Sigmoid colon (tissue), 7 donors: Measurements from ENCODE around the gene CD247. TPM values are rescaled to one million over a fixed set of nuclear protein-coding genes. Genes with fewer than 3 reads are reported as not detected.

ENCODE experiments used
- DNase-seq: peaks from one replicate; pipeline ENCODE4 v3.0.0-alpha.2; 2019
- H3K27ac ChIP-seq, 4 donors: fragments of 200-600 bp; sonication (generic); one replicate each; pipeline ENCODE4 v1.5.1; 2016 to 2019; ENCODE audit warnings: mild to moderate bottlenecking in 1 of 4
- H3K27me3 ChIP-seq, 3 donors: fragments of 200-600 bp; sonication (generic); one replicate each; pipeline ENCODE4 v1.5.1; 2019; ENCODE audit warnings: mild to moderate bottlenecking in 1 of 3
- H3K36me3 ChIP-seq, 4 donors: fragments of 200-600 bp; sonication (generic); one replicate each; pipeline ENCODE4 v1.5.1; 2016 to 2019
- H3K4me1 ChIP-seq, 4 donors: fragments of 200-600 bp; sonication (generic); one replicate each; pipeline ENCODE4 v1.5.1; 2017 to 2019
- H3K4me3 ChIP-seq, 4 donors: fragments of 200-600 bp; sonication (generic); one replicate each; pipeline ENCODE4 v1.5.1; 2017 to 2019; ENCODE audit warnings: mild to moderate bottlenecking in 2 of 4, moderate library complexity in 1 of 4
- H3K9me3 ChIP-seq, 4 donors: fragments of 200-600 bp in 3 of 4; sonication (generic) in 3 of 4; one replicate each; pipeline versions ENCODE4 v1.5.1 to v1.6.1; 2013 to 2019
- EP300 ChIP-seq, 4 donors: sonication (generic); formaldehyde crosslinking; IDR thresholded peaks; one replicate each; pipeline ENCODE4 v1.6.1; 2017; ENCODE audit warnings: antibody characterized with exemption in 4 of 4
- POLR2A ChIP-seq, 2 donors: fragments of 450-650 bp; IDR thresholded peaks; one replicate each; pipeline ENCODE4 v1.6.1; 2016; ENCODE audit warnings: antibody characterized with exemption in 2 of 2, mild to moderate bottlenecking in 2 of 2, moderate library complexity in 2 of 2
- POLR2AphosphoS5 ChIP-seq, 4 donors: sonication (generic); formaldehyde crosslinking; IDR thresholded peaks; one replicate each; pipeline ENCODE4 v1.6.1; 2017; ENCODE audit warnings: antibody characterized with exemption in 4 of 4
- WGBS, 2 donors: extraction: QIAGEN DNeasy Blood & Tissue Kit; methylation state at CpG; one replicate each; pipeline ENCODE4 v1.1.7; 2013; 5-methylcytosine and 5-hydroxymethylcytosine counted together
- intact Hi-C: fragments of 100-400 bp; cut with DNase I; formaldehyde crosslinking; loops from one replicate; pipeline ENCODE4 v1.15.1; 2023
- polyA plus RNA-seq, 3 donors: library from polyadenylated mRNA; stranded (reverse); fragments of 200-250 nt; gene quantifications; one replicate each; pipeline ENCODE4 v1.2.3, GENCODE V29; 2013
- total RNA-seq, 4 donors: library from RNA; depleted of rRNA; stranded (reverse); fragments of >200 nt; gene quantifications; one replicate each; pipeline ENCODE4 v1.1.0, GENCODE V29; 2016
- TF ChIP-seq, protein P1 (sequence below), 4 experiments: fragments of 450-650 bp in 3 of 4; fragments of 200-600 bp in 1 of 4; IDR thresholded peaks; one replicate each; pipeline ENCODE4 v1.5.1; 2016 to 2019; ENCODE audit warnings: antibody characterized with exemption in 4 of 4, mild to moderate bottlenecking in 3 of 4, moderate library complexity in 2 of 4
- donor health status: healthy with polysubstance abuse.
- donor health status: Bipolar disorder and iron deficiency.
- donor health status: healthy.

CD247 gene
- total and polyA plus RNA-seq, 7 donors: 0.36 to 20.3 (median 1.4) TPM; not detected in 3

DNA sequence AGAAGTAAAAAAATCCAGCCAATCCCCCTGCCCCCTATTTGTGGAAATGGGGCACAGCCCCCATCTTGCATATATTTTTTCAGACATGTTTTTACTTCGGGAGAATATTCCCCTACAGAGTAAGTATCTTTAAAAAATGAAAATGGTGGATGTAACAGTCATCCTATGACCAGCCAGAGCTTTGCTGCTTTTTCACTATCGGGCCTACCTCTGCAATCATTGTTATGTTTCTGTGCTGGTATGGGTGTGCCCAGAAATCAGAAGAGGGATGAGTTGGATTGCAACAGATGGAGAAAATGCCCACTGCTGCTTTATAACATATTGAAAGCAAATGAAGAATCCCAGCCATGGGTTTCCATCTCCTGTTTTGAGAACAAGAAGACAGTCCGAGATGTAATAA lies 2.9 kb downstream of the CD247 start:
- Histone ChIP-seq H3K27me3 (no peaks in the 10 kb centered on the region), H3K9me3 (no peaks in the 10 kb centered on the region), H3K36me3 (no peaks in the 10 kb centered on the region), H3K4me1 (no peaks in the 10 kb centered on the region), H3K4me3 (no peak overlapping the region), H3K27ac (no peak overlapping the region)
- DNase-seq: no peak
- WGBS, 2 donors: 78 to 91% methylated on average over 3 of the region's 3 CpGs
- intact Hi-C loops: no loop called here
- TF ChIP-seq POLR2A (IDR thresholded peaks at IDR 0.05) (no peak), EP300 (IDR thresholded peaks at IDR 0.05) (no peak), POLR2AphosphoS5 (IDR thresholded peaks at IDR 0.05) (no peak)
- TF ChIP-seq, protein P1, sequence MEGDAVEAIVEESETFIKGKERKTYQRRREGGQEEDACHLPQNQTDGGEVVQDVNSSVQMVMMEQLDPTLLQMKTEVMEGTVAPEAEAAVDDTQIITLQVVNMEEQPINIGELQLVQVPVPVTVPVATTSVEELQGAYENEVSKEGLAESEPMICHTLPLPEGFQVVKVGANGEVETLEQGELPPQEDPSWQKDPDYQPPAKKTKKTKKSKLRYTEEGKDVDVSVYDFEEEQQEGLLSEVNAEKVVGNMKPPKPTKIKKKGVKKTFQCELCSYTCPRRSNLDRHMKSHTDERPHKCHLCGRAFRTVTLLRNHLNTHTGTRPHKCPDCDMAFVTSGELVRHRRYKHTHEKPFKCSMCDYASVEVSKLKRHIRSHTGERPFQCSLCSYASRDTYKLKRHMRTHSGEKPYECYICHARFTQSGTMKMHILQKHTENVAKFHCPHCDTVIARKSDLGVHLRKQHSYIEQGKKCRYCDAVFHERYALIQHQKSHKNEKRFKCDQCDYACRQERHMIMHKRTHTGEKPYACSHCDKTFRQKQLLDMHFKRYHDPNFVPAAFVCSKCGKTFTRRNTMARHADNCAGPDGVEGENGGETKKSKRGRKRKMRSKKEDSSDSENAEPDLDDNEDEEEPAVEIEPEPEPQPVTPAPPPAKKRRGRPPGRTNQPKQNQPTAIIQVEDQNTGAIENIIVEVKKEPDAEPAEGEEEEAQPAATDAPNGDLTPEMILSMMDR (IDR thresholded peaks at IDR 0.05): no peak

DNA sequence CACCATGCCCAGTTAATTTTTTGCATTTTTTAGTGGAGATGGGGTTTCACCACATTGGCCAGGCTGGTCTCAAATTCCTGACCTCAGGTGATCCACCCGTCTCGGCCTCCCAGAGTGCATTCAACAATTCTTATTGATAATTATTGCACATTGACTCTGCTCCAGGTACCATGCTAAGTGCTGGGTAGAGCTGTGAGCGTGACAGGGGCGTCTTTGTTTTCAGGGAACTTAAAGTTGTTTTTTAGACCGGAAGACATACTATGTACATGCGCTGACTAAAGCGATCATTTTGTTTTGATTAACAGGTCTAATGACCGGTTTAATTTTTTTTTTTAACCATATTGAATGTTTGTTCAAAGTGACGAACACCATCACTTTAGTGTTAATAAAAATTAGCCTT lies 4.0 kb downstream of the CD247 start:
- Histone ChIP-seq H3K36me3 (no peaks in the 10 kb centered on the region), H3K27me3 (no peaks in the 10 kb centered on the region), H3K9me3 (no peaks in the 10 kb centered on the region), H3K27ac (no peak overlapping the region), H3K4me3 (no peak overlapping the region), H3K4me1 (no peaks in the 10 kb centered on the region)
- no peak for TF ChIP-seq EP300 (IDR thresholded peaks at IDR 0.05)
- 83 to 94% methylated on average over 9 of the region's 9 CpGs for WGBS, 2 donors
- no peak for DNase-seq
- intact Hi-C loops: no loop called here

DNA sequence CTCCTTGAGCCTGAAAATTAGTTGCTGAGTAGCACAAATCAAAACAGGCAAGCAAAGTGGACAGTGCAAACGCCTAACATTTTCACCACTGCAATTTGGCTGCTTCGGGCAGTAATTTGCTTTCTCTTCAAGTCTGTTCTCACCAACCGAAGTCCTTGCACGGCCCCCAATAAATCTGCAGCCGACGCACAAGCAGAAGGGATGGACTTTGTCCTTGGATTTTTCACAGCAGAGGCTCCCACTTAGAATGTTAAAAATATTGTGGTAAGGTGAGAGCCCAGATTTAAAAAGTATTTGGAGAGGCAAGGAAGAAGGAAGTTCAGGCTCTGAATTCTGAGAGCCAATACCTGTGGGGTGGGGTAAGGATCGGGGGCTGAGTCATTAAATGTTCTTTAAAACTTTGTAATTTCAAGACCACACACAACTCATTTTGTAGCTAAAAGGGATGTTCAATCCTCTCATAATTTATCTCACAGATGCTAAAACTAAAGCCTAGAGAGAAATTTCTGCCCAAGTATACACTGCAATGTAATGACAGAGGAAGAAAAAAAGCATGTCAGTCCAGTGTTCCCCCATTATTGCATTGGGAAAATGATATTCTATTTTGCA lies 6.2 kb downstream of the CD247 start:
- no peaks in the 10 kb centered on the region for H3K9me3 ChIP-seq
- no peaks in the 10 kb centered on the region for H3K27me3 ChIP-seq
- DNase-seq: no peak
- intact Hi-C loops: no loop called here
- no peaks in the 10 kb centered on the region for H3K4me1 ChIP-seq
- H3K27ac ChIP-seq: no peak overlapping the region
- no peaks in the 10 kb centered on the region for H3K36me3 ChIP-seq
- WGBS, 2 donors: 10 to 52% methylated on average over 7 of the region's 7 CpGs
- TF ChIP-seq POLR2AphosphoS5 (IDR thresholded peaks at IDR 0.05) (no peak), EP300 (IDR thresholded peaks at IDR 0.05) (no peak), POLR2A (IDR thresholded peaks at IDR 0.05) (no peak)
- no peak overlapping the region for H3K4me3 ChIP-seq

DNA sequence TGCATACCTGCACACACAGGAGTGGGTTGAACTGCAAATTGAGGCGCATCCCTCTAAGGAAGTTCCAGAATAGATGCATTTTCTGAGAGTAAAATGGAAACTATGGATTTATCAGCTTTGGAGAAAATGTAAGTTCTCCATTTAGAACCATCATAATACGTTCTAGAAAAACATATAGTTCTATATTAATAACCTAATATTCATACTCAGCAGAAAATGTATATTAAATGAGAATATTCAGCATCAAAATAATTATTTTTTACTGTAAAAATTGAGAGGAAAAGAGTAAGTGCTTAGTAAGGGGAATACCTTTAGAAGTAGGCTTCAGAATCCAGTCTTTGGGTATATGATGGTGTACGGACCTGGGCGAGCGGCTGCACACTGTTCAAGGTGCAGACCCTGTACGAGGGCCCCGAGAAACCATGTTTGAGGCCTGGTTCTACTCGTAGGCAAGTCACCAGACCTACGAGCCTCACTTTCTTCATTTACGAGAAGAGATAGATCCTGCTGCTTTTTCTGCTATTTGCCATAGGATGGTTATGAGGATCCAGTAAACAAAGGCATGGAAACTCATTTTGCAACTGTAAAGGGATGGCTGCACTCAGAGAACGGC lies 6.8 kb downstream of the CD247 start:
- Histone ChIP-seq H3K27me3 (no peaks in the 10 kb centered on the region), H3K4me1 (no peaks in the 10 kb centered on the region), H3K4me3 (no peak overlapping the region), H3K27ac (no peak overlapping the region), H3K9me3 (no peaks in the 10 kb centered on the region), H3K36me3 (no peaks in the 10 kb centered on the region)
- DNase-seq: no peak
- TF ChIP-seq EP300 (IDR thresholded peaks at IDR 0.05): no peak
- TF ChIP-seq, protein P1 (IDR thresholded peaks at IDR 0.05): no peak
- TF ChIP-seq POLR2A (IDR thresholded peaks at IDR 0.05): no peak
- TF ChIP-seq POLR2AphosphoS5 (IDR thresholded peaks at IDR 0.05): no peak
- 84 to 86% methylated on average over 11 of the region's 11 CpGs for WGBS, 2 donors
- intact Hi-C loops: no loop called here

DNA sequence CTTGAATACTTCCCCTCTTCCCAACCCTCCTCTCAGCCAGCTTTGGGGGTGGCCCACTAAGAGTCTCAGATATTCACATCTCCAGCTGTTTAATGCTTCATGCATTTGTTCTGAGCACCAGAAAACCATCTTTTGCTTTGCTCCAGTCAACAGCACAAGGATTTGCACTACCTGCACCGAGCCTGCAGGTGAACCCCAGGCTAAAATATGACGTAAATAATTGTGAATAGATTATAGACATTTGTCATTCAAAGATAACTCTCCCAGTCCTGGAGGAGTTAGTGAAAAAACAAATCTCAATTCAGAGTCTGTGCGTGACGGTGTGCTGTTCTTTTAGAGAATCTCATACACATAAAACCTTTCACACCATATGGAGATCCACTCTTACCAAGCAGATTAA lies 7.4 kb downstream of the CD247 start:
- DNase-seq: no peak
- Histone ChIP-seq H3K9me3 (no peaks in the 10 kb centered on the region), H3K27ac (no peak overlapping the region), H3K27me3 (no peaks in the 10 kb centered on the region), H3K4me1 (no peaks in the 10 kb centered on the region), H3K36me3 (no peaks in the 10 kb centered on the region), H3K4me3 (no peak overlapping the region)
- WGBS, 2 donors: 81 to 95% methylated on average over 4 of the region's 4 CpGs
- TF ChIP-seq POLR2A (IDR thresholded peaks at IDR 0.05): no peak
- TF ChIP-seq, protein P1 (IDR thresholded peaks at IDR 0.05): no peak
- TF ChIP-seq POLR2AphosphoS5 (IDR thresholded peaks at IDR 0.05): no peak
- no peak for TF ChIP-seq EP300 (IDR thresholded peaks at IDR 0.05)
- intact Hi-C loops: no loop called here

DNA sequence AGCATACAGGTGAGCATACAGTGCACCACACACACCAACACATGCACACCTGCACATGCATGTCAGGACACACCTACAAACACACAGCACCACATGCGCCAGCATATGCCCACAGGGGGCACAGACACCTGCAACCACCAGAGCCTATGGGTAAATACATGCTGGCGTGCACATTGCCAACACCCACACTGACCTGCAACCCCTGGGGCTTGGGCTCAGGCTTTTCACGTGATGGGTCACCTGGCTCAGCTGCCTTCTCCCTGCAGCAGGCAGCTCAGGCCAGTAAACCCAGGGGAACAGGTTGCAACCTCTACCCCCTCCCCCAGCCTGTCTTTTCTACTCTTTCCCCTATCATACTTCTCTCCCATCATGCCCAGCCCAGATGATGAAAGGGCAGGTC lies 8.1 kb downstream of the CD247 start:
- Histone ChIP-seq H3K4me3 (no peak overlapping the region), H3K27ac (no peak overlapping the region), H3K4me1 (no peaks in the 10 kb centered on the region), H3K27me3 (no peaks in the 10 kb centered on the region), H3K36me3 (no peaks in the 10 kb centered on the region), H3K9me3 (no peaks in the 10 kb centered on the region)
- 80 to 87% methylated on average over 3 of the region's 3 CpGs for WGBS, 2 donors
- TF ChIP-seq EP300 (IDR thresholded peaks at IDR 0.05) (no peak), POLR2AphosphoS5 (IDR thresholded peaks at IDR 0.05) (no peak), POLR2A (IDR thresholded peaks at IDR 0.05) (no peak)
- TF ChIP-seq, protein P1 (IDR thresholded peaks at IDR 0.05): no peak
- no peak for DNase-seq
- intact Hi-C loops: no loop called here
